WERI-Rb-1 (cell line): Measurements from ENCODE around the gene YWHAE.
"Not testable (repeated sequence)": the region's sequence is repeated elsewhere in the genome, so short reads cannot be mapped to it uniquely, and the experiment has no call there.

Experiments
- DNase-seq: peaks from one replicate; pipeline ENCODE4 v3.0.0-alpha.2; 2020
- H3K27ac ChIP-seq: fragments of 250-450 bp; sonication (Bioruptor Pico); 2 replicates; pipeline ENCODE4 v1.5.1; 2020; ENCODE audit warnings: mild to moderate bottlenecking, moderate library complexity
- H3K27me3 ChIP-seq: fragments of 250-450 bp; sonication (Bioruptor Pico); 2 replicates; pipeline ENCODE4 v1.5.1; 2021; ENCODE audit warnings: mild to moderate bottlenecking, low read depth, moderate library complexity; ENCODE audit not compliant: insufficient read depth, severe bottlenecking
- H3K36me3 ChIP-seq: fragments of 250-450 bp; sonication (Bioruptor Pico); 2 replicates; pipeline ENCODE4 v1.5.1; 2020; ENCODE audit warnings: mild to moderate bottlenecking, moderate library complexity
- H3K4me3 ChIP-seq: 2 replicates; pipeline ENCODE4 v1.5.1; 2011; ENCODE audit warnings: low read depth, mild to moderate bottlenecking, control low read depth, low read length
- H3K9me3 ChIP-seq: fragments of 250-450 bp; sonication (Bioruptor Pico); 2 replicates; pipeline ENCODE4 v1.5.1; 2021; ENCODE audit warnings: mild to moderate bottlenecking, moderate library complexity; ENCODE audit not compliant: severe bottlenecking
- TF ChIP-seq, protein P1 (sequence below): IDR thresholded peaks from 2 replicates; pipeline ENCODE4 v1.5.1; 2011; ENCODE audit warnings: low read depth, mild to moderate bottlenecking, control low read depth, inconsistent platforms, low read length

Gene YWHAE

DNA sequence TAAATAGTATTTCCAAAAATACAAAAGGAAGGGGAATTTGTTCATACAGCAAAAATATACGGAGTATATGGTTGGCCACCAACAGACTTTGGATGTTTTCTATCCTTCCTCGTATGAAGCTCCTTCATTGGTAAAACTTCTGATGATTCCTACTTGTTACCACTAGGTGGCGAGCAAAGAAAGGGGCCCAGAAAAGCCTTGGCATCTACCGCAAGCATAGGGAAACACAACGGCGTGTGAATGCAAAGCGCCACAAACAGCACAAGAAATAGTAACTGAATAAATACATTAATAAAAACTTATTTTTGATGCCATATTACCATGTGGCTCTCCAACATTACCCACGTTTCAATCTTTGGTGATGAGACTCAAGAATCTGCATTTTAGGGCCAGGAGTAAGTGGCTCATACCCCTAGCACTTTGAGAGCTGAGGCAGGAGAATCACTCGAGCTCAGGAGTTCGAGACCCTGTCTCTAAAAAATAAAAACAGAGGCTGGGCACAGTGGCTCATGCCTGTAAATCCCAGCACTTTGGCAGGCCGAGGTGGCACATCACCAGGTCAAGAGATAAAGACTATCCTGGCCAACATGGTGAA lies 34.5 kb downstream of the YWHAE start:
- Histone ChIP-seq H3K36me3 (peaks cover 60% of the 10 kb centered on the region), H3K9me3 (no peaks in the 10 kb centered on the region), H3K4me3 (no peak overlapping the region), H3K27ac (no peak overlapping the region), H3K27me3 (no peaks in the 10 kb centered on the region)
- TF ChIP-seq, protein P1, sequence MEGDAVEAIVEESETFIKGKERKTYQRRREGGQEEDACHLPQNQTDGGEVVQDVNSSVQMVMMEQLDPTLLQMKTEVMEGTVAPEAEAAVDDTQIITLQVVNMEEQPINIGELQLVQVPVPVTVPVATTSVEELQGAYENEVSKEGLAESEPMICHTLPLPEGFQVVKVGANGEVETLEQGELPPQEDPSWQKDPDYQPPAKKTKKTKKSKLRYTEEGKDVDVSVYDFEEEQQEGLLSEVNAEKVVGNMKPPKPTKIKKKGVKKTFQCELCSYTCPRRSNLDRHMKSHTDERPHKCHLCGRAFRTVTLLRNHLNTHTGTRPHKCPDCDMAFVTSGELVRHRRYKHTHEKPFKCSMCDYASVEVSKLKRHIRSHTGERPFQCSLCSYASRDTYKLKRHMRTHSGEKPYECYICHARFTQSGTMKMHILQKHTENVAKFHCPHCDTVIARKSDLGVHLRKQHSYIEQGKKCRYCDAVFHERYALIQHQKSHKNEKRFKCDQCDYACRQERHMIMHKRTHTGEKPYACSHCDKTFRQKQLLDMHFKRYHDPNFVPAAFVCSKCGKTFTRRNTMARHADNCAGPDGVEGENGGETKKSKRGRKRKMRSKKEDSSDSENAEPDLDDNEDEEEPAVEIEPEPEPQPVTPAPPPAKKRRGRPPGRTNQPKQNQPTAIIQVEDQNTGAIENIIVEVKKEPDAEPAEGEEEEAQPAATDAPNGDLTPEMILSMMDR = peak; percentile 62
- peak; percentile 52 for DNase-seq

DNA sequence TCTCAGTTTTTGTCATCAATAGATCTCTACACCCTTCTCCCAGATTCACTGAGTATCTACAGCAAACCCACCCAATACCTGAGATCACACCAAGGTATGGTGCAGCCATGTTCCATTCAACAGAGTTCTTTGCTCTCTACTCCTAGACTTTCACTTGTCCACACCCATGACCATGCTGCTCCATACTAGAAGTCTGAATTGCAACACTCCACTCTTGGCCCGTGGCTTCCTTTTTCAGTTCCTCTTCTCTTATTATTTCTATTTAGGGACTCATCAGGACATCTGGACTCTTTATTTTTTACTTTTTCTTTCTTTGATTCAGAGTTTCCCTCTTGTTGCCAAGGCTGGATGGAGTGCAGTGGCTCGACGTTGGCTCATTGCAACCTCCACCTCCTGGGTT lies 37.1 kb downstream of the YWHAE start:
- DNase-seq = no peak

DNA sequence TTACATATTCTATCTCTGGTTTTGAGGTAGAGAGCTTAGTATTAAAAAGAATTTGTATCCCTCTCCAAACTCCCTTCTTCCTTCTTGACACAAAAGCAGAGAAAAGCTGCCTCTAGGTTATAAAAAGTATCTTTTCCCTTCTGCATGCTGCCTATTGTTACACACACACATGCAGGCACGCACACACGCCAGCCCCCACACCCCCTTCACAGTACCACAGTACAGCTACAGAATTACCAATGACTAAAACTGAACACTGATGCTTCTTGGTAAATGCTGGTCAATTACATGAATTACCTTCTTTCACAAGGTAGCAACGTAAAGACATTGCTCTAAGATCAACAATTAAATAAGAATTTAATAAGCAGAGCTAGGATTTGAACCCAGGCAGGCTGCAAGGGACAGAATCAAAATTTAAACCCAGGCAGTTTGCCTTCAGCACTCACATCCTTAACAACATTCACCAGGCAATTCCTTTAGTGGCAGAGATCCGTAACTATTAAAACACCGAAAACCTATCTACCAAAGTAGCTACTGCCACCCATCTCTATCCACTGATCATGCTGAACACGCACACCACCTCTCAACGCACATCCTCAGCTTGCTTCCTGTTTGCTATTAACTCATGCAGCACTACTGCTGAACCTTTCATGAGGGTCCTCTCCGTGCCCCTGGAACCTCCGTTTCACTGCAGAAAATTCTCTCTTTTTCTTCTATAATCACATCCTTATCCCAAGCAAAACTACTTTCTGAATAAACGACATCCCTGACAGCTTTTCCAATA lies 37.8 kb downstream of the YWHAE start:
- DNase-seq = no peak
- TF ChIP-seq, protein P1 = no peak
- no peak overlapping the region for H3K27ac ChIP-seq
- no peaks in the 10 kb centered on the region for H3K9me3 ChIP-seq
- H3K36me3 ChIP-seq = peaks cover 70% of the 10 kb centered on the region
- H3K4me3 ChIP-seq = no peak overlapping the region
- H3K27me3 ChIP-seq = no peaks in the 10 kb centered on the region

More for the DNA sequence above, 37.1 kb downstream of the YWHAE start:
- no peaks in the 10 kb centered on the region for H3K9me3 ChIP-seq
- H3K36me3 ChIP-seq = peaks cover 72% of the 10 kb centered on the region
- TF ChIP-seq, protein P1 = no peak
- no peaks in the 10 kb centered on the region for H3K27me3 ChIP-seq
- H3K4me3 ChIP-seq = no peak overlapping the region
- H3K27ac ChIP-seq = no peak overlapping the region

DNA sequence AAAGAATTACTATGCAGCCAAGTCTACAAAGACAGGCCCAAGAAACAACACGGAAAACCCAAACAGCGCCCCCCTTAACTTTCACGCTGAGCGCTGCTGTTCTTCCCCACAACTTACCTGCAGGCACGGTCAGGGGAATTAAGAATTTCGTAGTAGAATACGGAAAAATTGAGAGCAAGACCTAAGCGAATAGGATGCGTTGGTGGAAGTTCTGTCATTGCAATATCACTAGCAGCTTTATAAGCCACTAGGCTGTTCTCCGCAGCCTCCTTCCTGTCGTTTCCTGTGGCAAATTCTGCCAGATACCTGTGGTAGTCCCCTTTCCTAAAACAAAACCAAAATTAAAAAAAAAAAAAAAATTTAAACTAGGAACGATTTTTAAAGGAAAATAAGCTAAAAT lies 39.0 kb downstream of the YWHAE start:
- peaks cover 79% of the 10 kb centered on the region for H3K36me3 ChIP-seq
- H3K27me3 ChIP-seq = no peaks in the 10 kb centered on the region
- TF ChIP-seq, protein P1 = no peak
- DNase-seq = no peak
- no peak overlapping the region for H3K27ac ChIP-seq
- H3K9me3 ChIP-seq = no peaks in the 10 kb centered on the region
- no peak overlapping the region for H3K4me3 ChIP-seq

DNA sequence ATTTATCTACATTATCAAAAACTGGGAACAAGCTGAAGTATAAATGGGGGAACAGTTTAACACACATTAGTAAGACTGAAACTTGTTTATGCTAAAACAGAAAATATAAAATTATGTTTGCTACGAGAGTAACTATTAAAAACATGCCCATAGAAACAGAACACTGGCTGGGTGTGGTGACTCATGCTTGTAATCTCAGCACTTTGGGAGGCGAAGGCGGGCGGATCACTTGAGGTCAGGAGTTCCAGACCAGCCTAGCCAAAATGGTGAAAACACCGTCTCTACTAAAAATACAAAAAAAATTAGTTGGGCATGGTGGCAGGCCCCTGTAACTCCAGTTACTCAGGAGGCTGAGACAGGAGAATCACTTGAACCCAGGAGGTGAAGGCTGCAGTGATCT lies 39.7 kb downstream of the YWHAE start:
- not testable (repeated sequence) for H3K4me3 ChIP-seq, H3K9me3 ChIP-seq, H3K27ac ChIP-seq, DNase-seq, H3K27me3 ChIP-seq
- H3K36me3 ChIP-seq = peaks cover 86% of the 10 kb centered on the region

DNA sequence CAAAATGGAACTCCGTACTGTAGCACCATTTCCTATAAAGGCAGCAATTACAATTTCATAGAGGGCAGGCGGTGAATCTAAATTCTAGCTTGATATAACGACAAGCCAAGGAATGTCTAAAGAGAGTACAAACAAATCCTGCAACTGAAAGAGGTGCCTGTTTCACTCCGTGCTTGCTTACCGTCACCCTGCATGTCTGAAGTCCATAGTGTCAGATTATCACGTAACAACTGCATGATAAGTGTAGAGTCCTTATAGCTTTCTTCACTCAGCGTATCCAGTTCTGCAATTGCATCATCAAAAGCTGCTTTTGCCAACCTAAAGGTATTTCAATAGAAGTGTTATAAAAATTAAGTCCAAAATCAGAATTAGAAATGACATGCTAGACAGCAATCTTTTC lies 46.0 kb downstream of the YWHAE start:
- Histone ChIP-seq H3K4me3 (no peak overlapping the region), H3K27ac (no peak overlapping the region), H3K36me3 (peaks cover 81% of the 10 kb centered on the region), H3K27me3 (no peaks in the 10 kb centered on the region), H3K9me3 (no peaks in the 10 kb centered on the region)
- no peak for DNase-seq
- TF ChIP-seq, protein P1 = no peak

DNA sequence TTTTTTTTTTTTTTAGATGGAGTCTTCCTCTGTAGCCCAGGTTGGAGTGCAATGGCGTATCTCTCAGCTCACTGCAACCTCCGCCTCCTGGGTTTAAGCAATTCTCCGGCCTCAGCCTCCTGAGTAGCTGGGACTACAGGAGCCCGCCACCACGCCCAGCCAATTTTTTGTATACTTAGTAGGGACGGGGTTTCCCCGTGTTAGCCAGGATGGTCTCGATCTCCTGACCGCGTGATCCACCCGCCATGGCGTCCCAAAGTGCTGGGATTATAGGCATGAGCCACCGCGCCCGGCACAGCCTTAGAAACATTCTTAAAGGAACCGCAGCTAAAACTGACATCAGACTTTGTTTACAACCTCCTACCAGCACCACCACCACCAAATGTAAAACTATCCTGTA lies 47.5 kb downstream of the YWHAE start:
- not testable (repeated sequence) for H3K4me3 ChIP-seq, DNase-seq, H3K9me3 ChIP-seq, H3K27me3 ChIP-seq, H3K27ac ChIP-seq
- H3K36me3 ChIP-seq = peaks cover 81% of the 10 kb centered on the region
